K562 (cell line): ENCODE data around the gene FAM53C. TPM values are rescaled to one million over a fixed set of nuclear protein-coding genes. Genes with fewer than 3 reads are reported as not detected.
A peak's percentile ranks its signal among the peaks of the same experiment; 100 is the strongest.

Experiments
- CBFA2T3 ChIP-seq: fragments of 450-650 bp; IDR thresholded peaks from 2 replicates; pipeline ENCODE4 v1.6.1; 2017
- CEBPZ ChIP-seq: fragments of 150-350 bp; IDR thresholded peaks from 2 replicates; pipeline ENCODE4 v1.6.1; 2014; ENCODE audit warnings: low read depth, mild to moderate bottlenecking, low read length, borderline replicate concordance
- CHAMP1 ChIP-seq: fragments of 450-650 bp; IDR thresholded peaks from 2 replicates; pipeline ENCODE4 v1.6.1; 2016; ENCODE audit warnings: mild to moderate bottlenecking
- CLOCK ChIP-seq: fragments of 250-450 bp; sonication (Bioruptor Pico); IDR thresholded peaks from 2 replicates; pipeline ENCODE4 v1.4.0; 2020; ENCODE audit warnings: mild to moderate bottlenecking, moderate library complexity, borderline replicate concordance
- DEAF1 ChIP-seq: fragments of 450-650 bp; formaldehyde crosslinking; IDR thresholded peaks from 2 replicates; pipeline ENCODE4 v1.4.0; 2020; ENCODE audit warnings: mild to moderate bottlenecking, moderate library complexity
- HMG20B ChIP-seq: fragments of 250-450 bp; sonication (Bioruptor Pico); IDR thresholded peaks from 2 replicates; pipeline ENCODE4 v1.5.0; 2021; ENCODE audit warnings: mild to moderate bottlenecking
- KAT7 ChIP-seq: sonication (generic); formaldehyde crosslinking; IDR thresholded peaks from 2 replicates; pipeline ENCODE4 v1.8.0; 2022; ENCODE audit warnings: missing genetic modification reagents, mild to moderate bottlenecking, borderline replicate concordance
- L3MBTL2 ChIP-seq: fragments of 450-650 bp; IDR thresholded peaks from 2 replicates; pipeline ENCODE4 v1.6.1; 2016; ENCODE audit warnings: mild to moderate bottlenecking, moderate library complexity
- NR2F6 ChIP-seq: fragments of 450-650 bp; formaldehyde crosslinking; IDR thresholded peaks from 2 replicates; pipeline ENCODE4 v1.4.0; 2020; ENCODE audit warnings: mild to moderate bottlenecking
- RBM39 ChIP-seq: fragments of 200-400 bp; formaldehyde crosslinking; optimal IDR thresholded peaks from 2 replicates; pipeline ENCODE3; 2018; ENCODE audit warnings: low read depth, low read length
- TFAP4 ChIP-seq: sonication (generic); formaldehyde crosslinking; IDR thresholded peaks from 2 replicates; pipeline ENCODE4 v1.8.0; 2022; ENCODE audit warnings: missing genetic modification reagents, mild to moderate bottlenecking, moderate library complexity, borderline replicate concordance
- TGIF2 ChIP-seq: sonication (generic); formaldehyde crosslinking; IDR thresholded peaks from 2 replicates; pipeline ENCODE4 v1.8.1; 2022; ENCODE audit warnings: mild to moderate bottlenecking, missing genetic modification reagents, moderate library complexity
- ZC3H8 ChIP-seq: fragments of 450-650 bp; IDR thresholded peaks from 2 replicates; pipeline ENCODE4 v1.6.1; 2017
- ZNF121 ChIP-seq: sonication (generic); formaldehyde crosslinking; conservative IDR thresholded peaks from 2 replicates; pipeline ENCODE4 v1.8.0; 2022; ENCODE audit warnings: missing genetic modification reagents
- ZNF778 ChIP-seq: fragments of 450-650 bp; formaldehyde crosslinking; IDR thresholded peaks from 2 replicates; pipeline ENCODE4 v1.4.0; 2020; ENCODE audit warnings: mild to moderate bottlenecking, moderate library complexity
- ZZZ3 ChIP-seq: fragments of 450-650 bp; IDR thresholded peaks from 2 replicates; pipeline ENCODE4 v1.6.1; 2016; ENCODE audit warnings: antibody characterized with exemption, mild to moderate bottlenecking, moderate library complexity
- polyA plus RNA-seq, 8 experiments: library from polyadenylated mRNA; depleted of rRNA in 4 of 8; stranded (reverse) in 5 of 8; unstranded in 3 of 8; fragments of >200 nt; fragmentation: Nextera tagmentation in 2 of 8; fragmentation: Illumina TruSeq in 1 of 8; extraction: Ambion mirVana in 2 of 8; extraction: Trizol in 1 of 8; gene quantifications; 2 replicates each; pipeline versions ENCODE4 v1.2.1 to v1.2.3, GENCODE V29; 2011 to 2014; ENCODE audit warnings: inconsistent platforms in 1 of 8, missing spikeins in 1 of 8
- total RNA-seq, 7 experiments: library from RNA; depleted of rRNA in 6 of 7; stranded (reverse); fragments of >200 nt in 6 of 7; fragmentation: Illumina TruSeq in 2 of 7; extraction: Trizol in 2 of 7; gene quantifications; 2 replicates each; pipeline versions ENCODE4 v1.2.1 to v1.2.3, GENCODE V29; 2011 to 2021; ENCODE audit warnings: low replicate concordance in 1 of 7

Gene FAM53C
- total and polyA plus RNA-seq, 9 of the 15 experiments (the other 6 are each of a cell fraction or from before 2014, with no cell fraction given) = 9.7 to 38.5 (median 25.2) TPM

- TF ChIP-seq CHAMP1 (no peak), L3MBTL2 (0 out of 2 replicates have a peak, but pooled peaks have one; percentile 11), TGIF2 (CRISPR knock-in tag) (no peak; the same call in 1 of the 2 replicates), CLOCK (CRISPR knock-in tag) (no peak), CEBPZ (no peak), ZNF121 (CRISPR knock-in tag) (no peak), ZNF778 (CRISPR knock-in tag) (no peak), ZZZ3 (0 out of 2 replicates have a peak, but pooled peaks have one; percentile 72), KAT7 (CRISPR knock-in tag) (no peak), DEAF1 (CRISPR knock-in tag) (peak; percentile 32; the same call in 1 of the 2 replicates), TFAP4 (CRISPR knock-in tag) (0 out of 2 replicates have a peak, but pooled peaks have one; percentile 25), CBFA2T3 (no peak), HMG20B (CRISPR knock-in tag) (no peak), ZC3H8 (no peak), RBM39 (peak; percentile 81), NR2F6 (CRISPR knock-in tag) (no peak)
Measured at GRCh38 chr5:138336952-138337684, 948 bp upstream of the FAM53C start (continued).
